Measurements from ENCODE around the gene SYT11. TPM values are rescaled to one million over a fixed set of nuclear protein-coding genes. Genes with fewer than 3 reads are reported as not detected.
A peak's percentile ranks its signal among the peaks of the same experiment; 100 is the strongest.
"Not testable (repeated sequence)": the region's sequence is repeated elsewhere in the genome, so short reads cannot be mapped to it uniquely, and the experiment has no call there.

SYT11 gene
- polyA plus RNA-seq, 1 experiment: 49.0 TPM

DNA sequence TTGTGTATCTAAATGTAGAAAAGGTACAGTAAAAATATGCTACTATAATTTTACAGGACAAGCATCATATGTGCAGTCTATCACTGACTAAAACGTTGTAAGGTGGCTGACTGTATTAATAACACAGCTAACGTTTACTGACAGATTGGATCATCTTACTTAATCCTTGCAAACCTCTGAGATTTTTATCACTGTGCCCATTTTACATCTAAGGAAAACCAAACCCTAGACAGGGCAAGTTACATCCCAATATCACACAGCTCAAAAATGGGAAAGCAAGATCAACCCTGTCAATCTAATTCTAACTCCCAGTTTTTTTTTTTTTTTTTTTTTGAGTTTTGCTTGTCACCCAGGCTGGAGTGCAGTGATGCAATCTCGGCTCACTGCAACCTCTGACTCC is 59.3 kb downstream of the SYT11 start:
- ChIA-PET POLR2A (interaction anchor here (0.7 kb wide), 1 partner anchor 9 kb away, joined by 7 read pairs; no protein-coding TSS in a partner anchor), CTCF (interaction anchor here (0.6 kb wide), 1 partner anchor 15 kb away, joined by 6 read pairs; no protein-coding TSS in a partner anchor)
- no peak for DNase-seq (ENCODE audit: low read depth, low spot score)
- H3K27ac ChIP-seq (ENCODE audit: low read depth, low read length): no peak overlapping the region
- TF ChIP-seq, protein P1, sequence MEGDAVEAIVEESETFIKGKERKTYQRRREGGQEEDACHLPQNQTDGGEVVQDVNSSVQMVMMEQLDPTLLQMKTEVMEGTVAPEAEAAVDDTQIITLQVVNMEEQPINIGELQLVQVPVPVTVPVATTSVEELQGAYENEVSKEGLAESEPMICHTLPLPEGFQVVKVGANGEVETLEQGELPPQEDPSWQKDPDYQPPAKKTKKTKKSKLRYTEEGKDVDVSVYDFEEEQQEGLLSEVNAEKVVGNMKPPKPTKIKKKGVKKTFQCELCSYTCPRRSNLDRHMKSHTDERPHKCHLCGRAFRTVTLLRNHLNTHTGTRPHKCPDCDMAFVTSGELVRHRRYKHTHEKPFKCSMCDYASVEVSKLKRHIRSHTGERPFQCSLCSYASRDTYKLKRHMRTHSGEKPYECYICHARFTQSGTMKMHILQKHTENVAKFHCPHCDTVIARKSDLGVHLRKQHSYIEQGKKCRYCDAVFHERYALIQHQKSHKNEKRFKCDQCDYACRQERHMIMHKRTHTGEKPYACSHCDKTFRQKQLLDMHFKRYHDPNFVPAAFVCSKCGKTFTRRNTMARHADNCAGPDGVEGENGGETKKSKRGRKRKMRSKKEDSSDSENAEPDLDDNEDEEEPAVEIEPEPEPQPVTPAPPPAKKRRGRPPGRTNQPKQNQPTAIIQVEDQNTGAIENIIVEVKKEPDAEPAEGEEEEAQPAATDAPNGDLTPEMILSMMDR (IDR thresholded peaks at IDR 0.05; ENCODE audit: low read depth, low read length): no peak
- no peaks in the 10 kb centered on the region for H3K9me3 ChIP-seq (ENCODE audit: control insufficient read depth, insufficient read depth, low read length)
- no peaks in the 10 kb centered on the region for H3K27me3 ChIP-seq (ENCODE audit: control insufficient read depth, insufficient read depth, low read length)
- H3K4me3 ChIP-seq (ENCODE audit: low read depth, low read length): no peak overlapping the region

DNA sequence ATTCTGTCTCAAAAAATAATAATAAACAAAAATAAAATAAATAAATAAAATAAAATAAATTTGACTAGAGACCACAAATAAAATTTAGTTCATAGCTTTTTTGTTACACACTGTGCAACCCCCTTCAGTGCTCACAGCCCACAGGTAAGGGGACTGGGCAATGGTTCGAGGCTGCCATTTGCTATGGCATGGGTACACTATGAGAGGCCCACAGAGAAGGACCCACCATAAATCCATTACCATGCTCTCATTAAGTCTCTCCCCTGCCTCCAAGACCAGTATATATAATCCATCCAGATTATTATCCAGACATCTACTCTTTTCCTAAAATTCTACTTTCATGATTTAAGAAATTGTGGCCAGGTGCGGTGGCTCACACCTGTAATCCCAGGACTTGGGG is 60.4 kb downstream of the SYT11 start:
- Histone ChIP-seq H3K4me3 (ENCODE audit: low read depth, low read length) (no peak overlapping the region), H3K27ac (ENCODE audit: low read depth, low read length) (no peak overlapping the region), H3K27me3 (ENCODE audit: control insufficient read depth, insufficient read depth, low read length) (no peaks in the 10 kb centered on the region), H3K9me3 (ENCODE audit: control insufficient read depth, insufficient read depth, low read length) (no peaks in the 10 kb centered on the region)
- TF ChIP-seq, protein P1 (IDR thresholded peaks at IDR 0.05; ENCODE audit: low read depth, low read length): no peak
- ChIA-PET POLR2A (no interaction called here), CTCF (no interaction called here)
- no peak for DNase-seq (ENCODE audit: low read depth, low spot score)

DNA sequence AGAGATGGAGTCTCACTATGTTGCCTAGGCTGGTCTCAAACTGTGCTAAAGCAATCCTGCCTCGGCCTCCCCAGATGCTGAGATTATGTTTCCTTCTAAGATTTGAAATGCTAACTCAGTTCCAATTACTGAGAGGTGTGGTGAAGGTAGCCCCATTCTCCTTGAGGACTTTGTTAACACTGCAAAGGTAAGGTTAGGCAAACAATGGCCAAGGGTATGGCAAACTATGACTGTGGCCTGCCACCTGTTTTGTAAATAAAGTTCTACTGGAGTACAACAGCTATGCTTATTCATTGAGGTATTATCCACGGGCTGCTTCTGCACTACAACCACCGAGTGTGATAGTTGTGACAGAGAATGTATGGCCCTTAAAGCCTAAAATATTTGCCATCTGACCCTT is 61.4 kb downstream of the SYT11 start:
- POLR2A ChIA-PET: no interaction called here
- no peak overlapping the region for H3K4me3 ChIP-seq (ENCODE audit: low read depth, low read length)
- no peak overlapping the region for H3K27ac ChIP-seq (ENCODE audit: low read depth, low read length)
- no peaks in the 10 kb centered on the region for H3K9me3 ChIP-seq (ENCODE audit: control insufficient read depth, insufficient read depth, low read length)
- TF ChIP-seq, protein P1 (IDR thresholded peaks at IDR 0.05; ENCODE audit: low read depth, low read length): no peak
- CTCF ChIA-PET: no interaction called here
- DNase-seq (ENCODE audit: low read depth, low spot score): no peak
- no peaks in the 10 kb centered on the region for H3K27me3 ChIP-seq (ENCODE audit: control insufficient read depth, insufficient read depth, low read length)

DNA sequence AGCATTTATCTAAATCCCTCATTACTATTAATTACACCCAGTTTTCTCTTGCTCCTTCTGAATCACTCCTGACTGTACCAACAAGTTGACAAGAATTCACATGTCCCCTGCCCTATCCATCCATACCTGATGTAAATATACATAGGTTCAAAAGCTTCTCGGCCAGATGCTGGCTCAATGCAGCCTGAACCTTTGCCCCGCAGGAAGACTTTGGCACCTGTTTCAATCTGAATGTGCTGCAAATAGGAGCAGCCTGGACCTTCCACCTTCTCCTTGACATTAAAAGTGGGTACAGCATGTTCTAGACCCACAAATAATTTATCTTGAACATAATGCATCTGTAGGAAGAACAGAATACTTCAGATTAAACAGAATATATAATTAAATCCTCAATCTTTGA is 66.1 kb downstream of the SYT11 start:
- Histone ChIP-seq H3K27ac (ENCODE audit: low read depth, low read length) (no peak overlapping the region), H3K4me3 (ENCODE audit: low read depth, low read length) (no peak overlapping the region), H3K27me3 (ENCODE audit: control insufficient read depth, insufficient read depth, low read length) (no peaks in the 10 kb centered on the region), H3K9me3 (ENCODE audit: control insufficient read depth, insufficient read depth, low read length) (no peaks in the 10 kb centered on the region)
- ChIA-PET CTCF (no interaction called here), POLR2A (interaction anchor here (0.7 kb wide), 1 partner anchor 31 kb away, joined by 4 read pairs; no protein-coding TSS in a partner anchor)
- TF ChIP-seq, protein P1 (IDR thresholded peaks at IDR 0.05; ENCODE audit: low read depth, low read length): no peak
- DNase-seq (ENCODE audit: low read depth, low spot score): no peak

DNA sequence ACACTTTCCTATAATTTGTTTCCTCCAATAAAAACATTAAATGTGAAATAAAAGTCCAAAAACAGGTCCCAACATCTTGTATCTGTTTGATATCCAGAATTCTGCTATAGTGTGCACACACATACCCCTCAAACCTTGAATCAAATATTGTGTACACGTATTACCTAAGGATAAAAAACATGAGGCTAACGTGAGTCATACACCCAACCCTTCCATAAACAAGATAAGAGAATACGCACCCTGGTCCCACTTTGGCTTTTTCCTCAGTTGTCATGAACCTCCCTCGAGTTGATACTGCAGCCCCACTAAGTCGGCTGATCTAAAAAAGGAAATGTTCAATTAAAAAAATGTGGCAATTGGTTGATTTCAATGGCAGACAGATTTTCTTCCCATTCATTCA is 69.7 kb downstream of the SYT11 start:
- no peak overlapping the region for H3K27ac ChIP-seq (ENCODE audit: low read depth, low read length)
- no peak for DNase-seq (ENCODE audit: low read depth, low spot score)
- TF ChIP-seq, protein P1 (IDR thresholded peaks at IDR 0.05; ENCODE audit: low read depth, low read length): no peak
- POLR2A ChIA-PET: interaction anchor here (0.8 kb wide), 1 partner anchor 12 kb away, joined by 13 read pairs; no protein-coding TSS in a partner anchor
- H3K27me3 ChIP-seq (ENCODE audit: control insufficient read depth, insufficient read depth, low read length): no peaks in the 10 kb centered on the region
- CTCF ChIA-PET: no interaction called here
- no peaks in the 10 kb centered on the region for H3K9me3 ChIP-seq (ENCODE audit: control insufficient read depth, insufficient read depth, low read length)
- no peak overlapping the region for H3K4me3 ChIP-seq (ENCODE audit: low read depth, low read length)

DNA sequence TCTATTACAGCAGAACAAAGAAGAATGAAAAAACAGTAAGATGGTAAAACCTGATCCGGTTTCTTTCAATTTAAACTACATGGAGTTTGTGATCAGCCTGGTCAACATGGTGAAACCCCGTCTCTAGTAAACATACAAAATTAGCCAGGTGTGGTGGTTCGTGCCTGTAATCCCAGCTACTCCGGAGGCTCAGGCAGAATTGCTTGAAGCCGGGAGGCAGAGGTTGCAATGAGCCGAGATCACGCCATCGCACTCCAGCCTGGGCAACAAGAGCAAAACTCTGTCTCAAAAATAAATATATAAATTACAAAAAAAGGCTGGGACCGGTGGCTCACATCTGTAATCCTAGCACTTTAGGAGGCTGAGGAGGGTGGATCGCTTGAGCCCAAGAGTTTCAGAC is 71.4 kb downstream of the SYT11 start:
- H3K27ac ChIP-seq (ENCODE audit: low read depth, low read length); H3K27me3 ChIP-seq (ENCODE audit: control insufficient read depth, insufficient read depth, low read length); DNase-seq (ENCODE audit: low read depth, low spot score); POLR2A ChIA-PET; H3K9me3 ChIP-seq (ENCODE audit: control insufficient read depth, insufficient read depth, low read length): not testable (repeated sequence)
- CTCF ChIA-PET: interaction anchor here (1.7 kb wide), 1 partner anchor 59 kb away, joined by 6 read pairs; no protein-coding TSS in a partner anchor
- H3K4me3 ChIP-seq (ENCODE audit: low read depth, low read length): peak overlapping the region; percentile 34
